H9 (cell line): ENCODE measurements around the gene GPR37L1. TPM values are rescaled to one million over a fixed set of nuclear protein-coding genes. Genes with fewer than 3 reads are reported as not detected.

Source experiments
- DNase-seq: peaks from one replicate; pipeline ENCODE4 v3.0.0-alpha.2; 2017
- H2AFZ ChIP-seq: one replicate; pipeline ENCODE4 v1.6.1; 2013; ENCODE audit warnings: mild to moderate bottlenecking, low read length, control low read depth, moderate library complexity
- H2AK5ac ChIP-seq: 2 replicates; pipeline ENCODE4 v1.6.1; 2013; ENCODE audit warnings: low read length, control low read depth, mixed read lengths; ENCODE audit not compliant: insufficient read length
- H2BK120ac ChIP-seq: one replicate; pipeline ENCODE4 v1.6.1; 2013; ENCODE audit warnings: low read depth, mild to moderate bottlenecking, low read length, control low read depth, inconsistent platforms; ENCODE audit not compliant: poor library complexity, severe bottlenecking
- H2BK12ac ChIP-seq: 2 replicates; pipeline ENCODE4 v1.6.1; 2013; ENCODE audit warnings: low read length, control low read depth, mixed read lengths, low read depth; ENCODE audit not compliant: insufficient read length
- H2BK15ac ChIP-seq: 2 replicates; pipeline ENCODE4 v1.6.1; 2013; ENCODE audit warnings: low read depth, low read length, control low read depth
- H2BK20ac ChIP-seq: one replicate; pipeline ENCODE4 v1.6.1; 2013; ENCODE audit warnings: low read depth, mild to moderate bottlenecking, low read length, control low read depth, inconsistent platforms; ENCODE audit not compliant: poor library complexity, severe bottlenecking
- H2BK5ac ChIP-seq: 2 replicates; pipeline ENCODE4 v1.6.1; 2013; ENCODE audit warnings: low read length, control low read depth, mixed read lengths; ENCODE audit not compliant: insufficient read length
- H3K14ac ChIP-seq: 2 replicates; pipeline ENCODE4 v1.6.1; 2013; ENCODE audit warnings: low read length, control low read depth; ENCODE audit not compliant: insufficient read depth
- H3K18ac ChIP-seq: 2 replicates; pipeline ENCODE4 v1.6.1; 2013; ENCODE audit warnings: low read depth, mild to moderate bottlenecking, mixed read lengths, low read length, control low read depth; ENCODE audit not compliant: insufficient read length
- H3K23ac ChIP-seq: 2 replicates; pipeline ENCODE4 v1.6.1; 2013; ENCODE audit warnings: low read length, control low read depth, mixed read lengths, low read depth; ENCODE audit not compliant: insufficient read length
- H3K23me2 ChIP-seq: 2 replicates; pipeline ENCODE4 v1.6.1; 2013; ENCODE audit warnings: low read depth, mild to moderate bottlenecking, mixed read lengths, low read length, control low read depth; ENCODE audit not compliant: insufficient read length, poor library complexity, severe bottlenecking
- H3K27ac ChIP-seq: 2 replicates; pipeline ENCODE4 v1.5.1; 2013; ENCODE audit warnings: low read length, control low read depth, mixed read lengths, low read depth; ENCODE audit not compliant: insufficient read length
- H3K27me3 ChIP-seq: 2 replicates; pipeline ENCODE4 v1.6.1; 2013; ENCODE audit warnings: low read length, control low read depth, inconsistent platforms; ENCODE audit not compliant: insufficient read depth
- H3K4ac ChIP-seq: 2 replicates; pipeline ENCODE4 v1.6.1; 2013; ENCODE audit warnings: low read depth, mild to moderate bottlenecking, control low read depth, inconsistent platforms, low read length, moderate library complexity
- H3K4me1 ChIP-seq: 2 replicates; pipeline ENCODE4 v1.6.1; 2013; ENCODE audit warnings: low read length, control low read depth, inconsistent platforms; ENCODE audit not compliant: insufficient read depth
- H3K4me2 ChIP-seq: 2 replicates; pipeline ENCODE4 v1.6.1; 2013; ENCODE audit warnings: low read length, control low read depth, mixed read lengths; ENCODE audit not compliant: insufficient read length, insufficient read depth
- H3K56ac ChIP-seq: 2 replicates; pipeline ENCODE4 v1.6.1; 2013; ENCODE audit warnings: low read depth, mild to moderate bottlenecking, mixed read lengths, low read length, control low read depth; ENCODE audit not compliant: insufficient read length
- H3K79me1 ChIP-seq: 2 replicates; pipeline ENCODE4 v1.6.1; 2013; ENCODE audit warnings: low read depth, mild to moderate bottlenecking, moderate library complexity, low read length, control low read depth, inconsistent platforms; ENCODE audit not compliant: insufficient read depth, poor library complexity, severe bottlenecking
- H3K79me2 ChIP-seq: 2 replicates; pipeline ENCODE4 v1.6.1; 2013; ENCODE audit warnings: low read length, control low read depth, inconsistent platforms; ENCODE audit not compliant: insufficient read depth
- H3K9ac ChIP-seq: 2 replicates; pipeline ENCODE4 v1.6.1; 2013; ENCODE audit warnings: low read length, control low read depth, mixed read lengths; ENCODE audit not compliant: insufficient read length; ENCODE audit errors: extremely low read depth
- H3K9me3 ChIP-seq: one replicate; pipeline ENCODE4 v1.6.1; 2013; ENCODE audit warnings: low read depth, low read length, inconsistent platforms; ENCODE audit not compliant: control insufficient read depth
- H3T11ph ChIP-seq: one replicate; pipeline ENCODE4 v1.6.1; 2013; ENCODE audit warnings: mild to moderate bottlenecking, low read length, control low read depth, inconsistent platforms
- H4K20me1 ChIP-seq: one replicate; pipeline ENCODE4 v1.6.1; 2013; ENCODE audit not compliant: control insufficient read depth, insufficient read length, insufficient read depth
- H4K5ac ChIP-seq: 2 replicates; pipeline ENCODE4 v1.6.1; 2013; ENCODE audit warnings: low read depth, mild to moderate bottlenecking, mixed read lengths, low read length, control low read depth; ENCODE audit not compliant: insufficient read length
- H4K8ac ChIP-seq: replicated peaks from 2 replicates; pipeline ENCODE4 v1.6.1; 2013; ENCODE audit warnings: low read length, control low read depth, mixed read lengths, low read depth; ENCODE audit not compliant: insufficient read length
- H4K91ac ChIP-seq: 2 replicates; pipeline ENCODE4 v1.6.1; 2013; ENCODE audit warnings: low read depth, mild to moderate bottlenecking, moderate library complexity, mixed read lengths, low read length, control low read depth; ENCODE audit not compliant: insufficient read length
- H3K27ac Mint-ChIP-seq, 3 experiments: 2 replicates in 2 of 3; 3 replicates in 1 of 3; pipeline ENCODE4 v1.8.0; 2020 to 2021; ENCODE audit warnings: mixed read lengths in 3 of 3, mild to moderate bottlenecking in 1 of 3, moderate library complexity in 1 of 3
- H3K27me3 Mint-ChIP-seq: 2 replicates; pipeline ENCODE4 v1.8.0; 2021; ENCODE audit warnings: low read depth, mild to moderate bottlenecking, moderate library complexity, mixed read lengths
- H3K36me3 Mint-ChIP-seq, 3 experiments: 2 replicates in 2 of 3; 3 replicates in 1 of 3; pipeline ENCODE4 v1.8.0; 2020 to 2021; ENCODE audit warnings: low read depth in 3 of 3, mixed read lengths in 3 of 3; ENCODE audit not compliant: insufficient read depth in 1 of 3
- H3K4me1 Mint-ChIP-seq, 2 experiments: 2 replicates each; pipeline ENCODE4 v1.8.0; 2020; ENCODE audit warnings: mixed read lengths in 2 of 2
- H3K4me3 Mint-ChIP-seq, 2 experiments: 2 replicates in 1 of 2; 3 replicates in 1 of 2; pipeline ENCODE4 v1.8.0; 2020 to 2021; ENCODE audit warnings: mild to moderate bottlenecking in 2 of 2, mixed read lengths in 2 of 2, moderate library complexity in 1 of 2
- H3K9me3 Mint-ChIP-seq, 2 experiments: 2 replicates in 1 of 2; 3 replicates in 1 of 2; pipeline ENCODE4 v1.8.0; 2020; ENCODE audit warnings: mild to moderate bottlenecking in 2 of 2, mixed read lengths in 2 of 2, moderate library complexity in 1 of 2
- CTCF ChIP-seq: fragments of 200-600 bp; sonication (generic); conservative IDR thresholded peaks from 3 replicates; pipeline ENCODE4 v1.8.0; 2021; ENCODE audit warnings: antibody characterized with exemption, mild to moderate bottlenecking
- WGBS: extraction: QIAGEN DNeasy Blood & Tissue Kit; methylation state at CpG from one replicate; pipeline ENCODE4 v1.1.7; 2013; ENCODE audit warnings: missing lambda C conversion rate, low lambda C conversion rate, mixed read lengths; ENCODE audit not compliant: insufficient read length; ENCODE audit errors: extremely low coverage; 5-methylcytosine and 5-hydroxymethylcytosine counted together
- total RNA-seq: library from RNA; stranded (reverse); gene quantifications from 2 replicates; pipeline ENCODE4 v1.2.1, GENCODE V29; 2021

The GPR37L1 gene
- total RNA-seq, 1 experiment from 2014 or later = 0.11 TPM

DNA sequence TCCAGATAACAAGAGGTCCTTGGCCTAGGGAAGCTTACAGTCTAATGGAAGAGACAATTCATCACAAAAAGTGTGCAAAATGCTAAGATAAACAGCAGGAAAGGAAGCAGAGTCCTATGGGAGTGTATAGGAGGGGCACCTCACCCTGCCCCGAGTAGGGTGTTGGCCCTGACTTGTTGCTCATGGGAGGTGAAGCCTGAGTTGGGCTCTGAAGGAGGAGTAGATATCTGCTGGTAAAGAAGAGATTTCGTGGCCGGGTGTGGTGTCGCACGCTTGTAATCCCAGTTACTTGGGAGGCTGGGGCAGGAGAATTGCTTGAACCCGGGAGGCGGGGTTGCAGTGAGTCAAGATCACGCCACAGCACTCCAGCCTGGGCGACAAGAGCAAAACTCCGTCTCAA lies 18.6 kb upstream of the GPR37L1 start:
- Histone ChIP-seq H3K23me2 (no peaks in the 10 kb centered on the region), H4K8ac (no peak overlapping the region), H2BK20ac (no peak overlapping the region), H3K9ac (no peak overlapping the region), H2BK12ac (no peak overlapping the region), H3T11ph (no peak overlapping the region), H3K23ac (no peak overlapping the region), H3K79me1 (no peaks in the 10 kb centered on the region), H4K91ac (no peak overlapping the region), H3K4ac (no peak overlapping the region), H3K4me1 (peaks cover 2% of the 10 kb centered on the region; the same call in 1 of the 2 replicates), H2BK15ac (no peak overlapping the region), H2BK5ac (no peak overlapping the region), H2AFZ (no peak overlapping the region), H4K5ac (no peak overlapping the region), H2BK120ac (no peak overlapping the region), H3K18ac (no peak overlapping the region), H3K79me2 (no peaks in the 10 kb centered on the region), H2AK5ac (no peak overlapping the region), H3K4me2 (no peak overlapping the region), H3K27me3 (no peaks in the 10 kb centered on the region), H3K9me3 (no peaks in the 10 kb centered on the region), H3K27ac (no peak overlapping the region), H3K56ac (no peak overlapping the region), H3K14ac (no peak overlapping the region), H4K20me1 (no peaks in the 10 kb centered on the region)
- Mint-ChIP-seq H3K27ac (peak overlapping the region in 1 of 3 experiments; percentile 52; a peak in 1 of 7 replicates), H3K9me3 (no peaks in the 10 kb centered on the region; a peak in 1 of 5 replicates), H3K36me3 (no peaks in the 10 kb centered on the region), H3K27me3 (peaks cover 2% of the 10 kb centered on the region; the same call in 1 of the 2 replicates), H3K4me3 (no peak overlapping the region), H3K4me1 (peaks cover 46 to 59% of the 10 kb centered on the region in 2 experiments)
- no peak for TF ChIP-seq CTCF
- no peak for DNase-seq
- WGBS = no CpG with 5 or more reads among the region's 10 CpGs
